Bronchus fibroblast of lung (primary cell): ENCODE results near the gene EIF2S1. TPM values are rescaled to one million over a fixed set of nuclear protein-coding genes. Genes with fewer than 3 reads are reported as not detected.

ENCODE experiments used
- total RNA-seq: library from RNA; depleted of rRNA; stranded (reverse); fragments of >200 nt; gene quantifications from 2 replicates; pipeline ENCODE4 v1.2.3, GENCODE V29; 2015

EIF2S1 gene
- total RNA-seq, result 133 and 140 TPM in 2 replicates

DNA sequence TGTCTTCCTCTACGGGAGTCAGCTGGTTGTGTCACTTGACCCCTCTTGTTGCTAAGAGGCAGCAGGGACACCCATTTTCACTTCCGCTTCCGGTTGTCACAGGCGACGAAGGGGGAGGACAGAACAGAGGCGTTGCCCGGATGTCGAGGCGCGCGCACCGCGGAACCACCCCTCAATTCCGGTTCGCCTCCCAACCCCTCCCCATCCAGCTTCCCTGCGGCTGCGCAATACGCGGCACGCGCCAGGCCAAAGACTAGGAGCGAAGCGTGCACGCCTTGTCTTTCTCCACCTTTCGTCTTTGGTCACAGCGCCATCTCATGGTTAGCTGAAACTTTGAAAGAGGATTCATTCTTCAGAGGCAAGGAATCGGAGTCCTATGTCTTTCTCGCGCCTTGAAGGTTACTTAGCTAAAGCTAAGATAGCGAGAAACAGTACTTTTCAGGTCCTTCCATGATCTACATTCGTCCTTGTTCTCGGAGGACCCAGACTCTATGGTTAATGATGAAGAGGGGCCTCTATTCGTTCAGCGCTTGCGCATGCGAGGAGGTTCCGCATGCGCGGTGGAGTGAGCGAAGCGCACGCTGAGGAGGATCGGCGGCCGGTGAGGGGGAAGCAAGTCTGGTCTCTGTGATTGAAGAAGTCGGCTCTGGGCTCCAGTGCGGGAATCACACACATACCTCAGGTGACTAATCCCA lies at the start of gene EIF2S1, which contains the start of gene ATP6V1D:
Gene EIF2S1, plus strand, starts transcription at position 554 of the 695 bp plus-strand sequence. CDS start 4,440 bp downstream, outside the sequence.
Gene ATP6V1D, minus strand, starts transcription at position 30 of the 695 bp plus-strand sequence. CDS start 106 bp downstream, outside the sequence.

DNA sequence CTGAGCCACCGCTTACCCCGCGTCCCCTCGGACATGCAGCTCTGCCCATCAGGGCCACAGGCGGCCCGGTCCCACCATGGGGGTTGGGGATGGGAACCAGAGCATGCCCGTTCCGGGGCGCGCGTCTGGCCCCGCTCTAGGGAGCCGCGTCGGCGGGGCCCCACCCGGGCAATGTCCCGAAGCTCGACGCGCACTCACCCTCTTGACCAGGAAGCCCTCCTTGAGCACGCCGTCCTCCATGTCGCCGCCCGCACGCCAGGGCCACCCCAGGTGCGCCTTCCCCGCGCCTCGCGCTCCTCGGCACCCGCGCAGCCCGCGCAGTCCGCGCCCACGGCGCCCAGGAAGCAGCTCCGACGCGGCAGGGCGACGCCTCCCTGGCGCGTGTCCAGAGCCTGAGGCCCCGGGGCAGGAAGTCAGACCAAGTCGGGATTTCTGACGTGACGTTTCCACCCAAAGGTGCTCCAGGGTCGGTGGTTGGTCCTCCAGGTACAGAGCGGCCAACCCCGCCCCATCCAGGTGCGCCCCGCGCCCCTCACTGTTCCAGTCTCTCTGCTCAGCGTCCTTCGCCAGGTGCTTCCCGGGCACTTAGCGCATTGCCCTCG lies 51.8 kb downstream of the EIF2S1 start, which contains the start of gene PLEK2:
Gene PLEK2, minus strand, starts transcription at position 346 of the 602 bp plus-strand sequence. Its CDS starts 106 bp downstream, at position 240.

Other genes starting within 250 kb of the EIF2S1 start
- gene GARIN2, start 170.9 kb upstream of the EIF2S1 start, total RNA-seq, result not detected in 2 replicates
- 9.5 and 16.0 TPM in 2 replicates for gene PALS1, start 118.9 kb upstream of the EIF2S1 start, total RNA-seq
- 76.3 and 93.6 TPM in 2 replicates for gene ATP6V1D, start 524 bp upstream of the EIF2S1 start, total RNA-seq
- gene PLEK2, start 51.8 kb downstream of the EIF2S1 start, total RNA-seq, result 4.3 and 5.4 TPM in 2 replicates
- not detected in 2 replicates for gene TMEM229B, start 128.4 kb downstream of the EIF2S1 start, total RNA-seq
- 0.15 and 0.34 TPM in 2 replicates for gene PLEKHH1, start 173.0 kb downstream of the EIF2S1 start, total RNA-seq
- 12.9 and 14.1 TPM in 2 replicates for gene PIGH, start 239.9 kb downstream of the EIF2S1 start, total RNA-seq